ENCODE data around the gene TULP4.
"Not testable (repeated sequence)": the region's sequence is repeated elsewhere in the genome, so short reads cannot be mapped to it uniquely, and the experiment has no call there.

Gene TULP4

GRCh38 chr6:158387036-158387435 lies 74.8 kb downstream of the TULP4 start:
- no peak for DNase-seq (ENCODE audit: low read depth in 2 of 2, low spot score in 1 of 2)

- DNase-seq (ENCODE audit: low read depth in 2 of 2, low spot score in 1 of 2): no peak
These were observed 75.3 kb downstream of the TULP4 start for GRCh38 chr6:158387578-158387977.

GRCh38 chr6:158388727-158389126 lies 76.5 kb downstream of the TULP4 start:
- no peak for DNase-seq (ENCODE audit: low read depth in 2 of 2, low spot score in 1 of 2)

- no peak for DNase-seq (ENCODE audit: low read depth in 2 of 2, low spot score in 1 of 2)
These were observed 77.1 kb downstream of the TULP4 start for GRCh38 chr6:158389193-158389919.

- DNase-seq (ENCODE audit: low read depth in 2 of 2, low spot score in 1 of 2): no peak
These were observed 79.0 kb downstream of the TULP4 start for GRCh38 chr6:158391276-158391675.

- DNase-seq (ENCODE audit: low read depth in 2 of 2, low spot score in 1 of 2): not testable (repeated sequence)
These were observed 79.7 kb downstream of the TULP4 start for GRCh38 chr6:158391977-158392376.

GRCh38 chr6:158396136-158396535 lies 83.9 kb downstream of the TULP4 start:
- no peak for DNase-seq (ENCODE audit: low read depth in 2 of 2, low spot score in 1 of 2)

- no peak for DNase-seq (ENCODE audit: low read depth in 2 of 2, low spot score in 1 of 2)
These were observed 85.3 kb downstream of the TULP4 start for GRCh38 chr6:158397578-158397977.

- DNase-seq (ENCODE audit: low read depth in 2 of 2, low spot score in 1 of 2): no peak
These were observed 86.2 kb downstream of the TULP4 start for GRCh38 chr6:158398252-158399024.

GRCh38 chr6:158399040-158399700 lies 86.9 kb downstream of the TULP4 start:
- no peak for DNase-seq (ENCODE audit: low read depth in 2 of 2, low spot score in 1 of 2)

- DNase-seq (ENCODE audit: low read depth in 2 of 2, low spot score in 1 of 2): no peak
These were observed 89.9 kb downstream of the TULP4 start for GRCh38 chr6:158402184-158402583.

- not testable (repeated sequence) for DNase-seq (ENCODE audit: low read depth in 2 of 2, low spot score in 1 of 2)
These were observed 93.1 kb downstream of the TULP4 start for GRCh38 chr6:158405321-158405831.

- DNase-seq (ENCODE audit: low read depth in 2 of 2, low spot score in 1 of 2): no peak
These were observed 93.7 kb downstream of the TULP4 start for GRCh38 chr6:158405933-158406332.

- DNase-seq (ENCODE audit: low read depth in 2 of 2, low spot score in 1 of 2): no peak
These were observed 94.5 kb downstream of the TULP4 start for GRCh38 chr6:158406736-158407135.

- DNase-seq (ENCODE audit: low read depth in 2 of 2, low spot score in 1 of 2): no peak
These were observed 95.7 kb downstream of the TULP4 start for GRCh38 chr6:158408013-158408412.

GRCh38 chr6:158408552-158409130 lies 96.4 kb downstream of the TULP4 start:
- no peak for DNase-seq (ENCODE audit: low read depth in 2 of 2, low spot score in 1 of 2)

GRCh38 chr6:158409451-158409850 lies 97.2 kb downstream of the TULP4 start:
- no peak for DNase-seq (ENCODE audit: low read depth in 2 of 2, low spot score in 1 of 2)

GRCh38 chr6:158410784-158411183 lies 98.5 kb downstream of the TULP4 start:
- no peak for DNase-seq (ENCODE audit: low read depth in 2 of 2, low spot score in 1 of 2)

GRCh38 chr6:158411998-158412397 lies 99.7 kb downstream of the TULP4 start:
- no peak for DNase-seq (ENCODE audit: low read depth in 2 of 2, low spot score in 1 of 2)

GRCh38 chr6:158413028-158413427 lies 100.8 kb downstream of the TULP4 start:
- DNase-seq (ENCODE audit: low read depth in 2 of 2, low spot score in 1 of 2): no peak

- DNase-seq (ENCODE audit: low read depth in 2 of 2, low spot score in 1 of 2): no peak
These were observed 101.7 kb downstream of the TULP4 start for GRCh38 chr6:158413814-158414565.

Data from stimulated activated CD8-positive, alpha-beta memory T cell treated with anti-CD3 and anti-CD28 coated beads, Interleukin-4, amount 100 ng/mL, for 4 hours (primary cell).